Smooth muscle cell (in vitro differentiated cells): ENCODE results near the gene CYP27A1. TPM values are rescaled to one million over a fixed set of nuclear protein-coding genes. Genes with fewer than 3 reads are reported as not detected.

ENCODE experiments used
- DNase-seq: peaks from one replicate; lab custom pipeline; 2025; ENCODE audit not compliant: unreplicated experiment; lab: John Stamatoyannopoulos, UW
- H2AFZ ChIP-seq: fragments of 200-600 bp; sonication (generic); 2 replicates; pipeline ENCODE4 v1.6.0; 2016; ENCODE audit warnings: antibody characterized with exemption, low read depth, mild to moderate bottlenecking
- H3F3A ChIP-seq: fragments of 200-600 bp; sonication (generic); 2 replicates; pipeline ENCODE4 v1.6.0; 2017; ENCODE audit warnings: antibody characterized with exemption, low read depth
- H3K27ac ChIP-seq: fragments of 200-600 bp; sonication (generic); 2 replicates; pipeline ENCODE4 v1.5.1; 2016; ENCODE audit warnings: low read depth, mild to moderate bottlenecking
- H3K27me3 ChIP-seq: fragments of 200-600 bp; sonication (generic); 2 replicates; pipeline ENCODE4 v1.6.1; 2016; ENCODE audit warnings: low read depth, mild to moderate bottlenecking
- H3K36me3 ChIP-seq: fragments of 200-600 bp; sonication (generic); 2 replicates; pipeline ENCODE4 v1.5.1; 2016; ENCODE audit warnings: low read depth
- H3K4me1 ChIP-seq: fragments of 200-600 bp; sonication (generic); 2 replicates; pipeline ENCODE4 v1.5.1; 2016; ENCODE audit warnings: low read depth
- H3K4me2 ChIP-seq: fragments of 200-600 bp; sonication (generic); 2 replicates; pipeline ENCODE4 v1.6.0; 2016; ENCODE audit warnings: mild to moderate bottlenecking
- H3K4me3 ChIP-seq: fragments of 200-600 bp; sonication (generic); 2 replicates; pipeline ENCODE4 v1.5.1; 2016; ENCODE audit warnings: mild to moderate bottlenecking
- H3K79me2 ChIP-seq: fragments of 200-600 bp; sonication (generic); 2 replicates; pipeline ENCODE4 v1.6.0; 2016; ENCODE audit warnings: low read depth, mild to moderate bottlenecking
- H3K9ac ChIP-seq: fragments of 200-600 bp; sonication (generic); 2 replicates; pipeline ENCODE4 v1.6.0; 2016; ENCODE audit warnings: low read depth
- H3K9me3 ChIP-seq: fragments of 200-600 bp; sonication (generic); replicated peaks from 2 replicates; pipeline ENCODE4 v1.5.1; 2016; ENCODE audit warnings: low read depth
- H4K20me1 ChIP-seq: fragments of 200-600 bp; sonication (generic); 2 replicates; pipeline ENCODE4 v1.6.0; 2016; ENCODE audit warnings: low read depth
- CTCF ChIP-seq: fragments of 200-600 bp; sonication (generic); IDR thresholded peaks from 2 replicates; pipeline ENCODE4 v1.5.1; 2017; ENCODE audit warnings: borderline replicate concordance, mild to moderate bottlenecking, antibody characterized with exemption; ENCODE audit not compliant: insufficient read depth, poor library complexity, severe bottlenecking
- WGBS: methylation state at CpG from one replicate; pipeline ENCODE4 v1.1.7; 2016; ENCODE audit warnings: low lambda C conversion rate; 5-methylcytosine and 5-hydroxymethylcytosine counted together
- polyA plus RNA-seq: library from polyadenylated mRNA; unstranded; fragments of >200 nt; fragmentation: Nextera tagmentation; extraction: Ambion mirVana; gene quantifications from 2 replicates; pipeline ENCODE4 v1.2.1, GENCODE V29; 2016
- total RNA-seq: library from RNA; depleted of rRNA; stranded (reverse); fragments of >200 nt; gene quantifications from 2 replicates; pipeline ENCODE4 v1.2.3, GENCODE V29; 2014

Gene CYP27A1
- total and polyA plus RNA-seq, 2 experiments from 2014 or later, result 11.2 to 11.5 TPM

GRCh38 chr2:218830526-218831306 is 48.8 kb downstream of the CYP27A1 start:
- Histone ChIP-seq H3K4me3 (no peak overlapping the region), H3F3A (no peaks in the 10 kb centered on the region), H3K79me2 (no peaks in the 10 kb centered on the region), H3K9me3 (no peaks in the 10 kb centered on the region), H3K36me3 (no peaks in the 10 kb centered on the region), H3K27me3 (no peaks in the 10 kb centered on the region), H4K20me1 (no peaks in the 10 kb centered on the region), H3K4me2 (no peak overlapping the region), H3K9ac (no peak overlapping the region), H2AFZ (no peak overlapping the region), H3K27ac (no peak overlapping the region), H3K4me1 (no peaks in the 10 kb centered on the region)
- TF ChIP-seq CTCF, result no peak
- DNase-seq, result no peak
- 91% methylated on average over 3 of the region's 3 CpGs for WGBS

- no peak within 1 kb of the TSS for H3K4me2 ChIP-seq
These were observed 49.5 kb downstream of the CYP27A1 start, which contains the start of gene PRKAG3 for GRCh38 chr2:218831378-218831990. PRKAG3 (minus strand) TSS chr2:218831803.

GRCh38 chr2:218832081-218832480 is 50.1 kb downstream of the CYP27A1 start:
- H4K20me1 ChIP-seq, result no peaks in the 10 kb centered on the region
- H3K9ac ChIP-seq, result no peak overlapping the region
- no peaks in the 10 kb centered on the region for H3K9me3 ChIP-seq
- no peaks in the 10 kb centered on the region for H3F3A ChIP-seq
- no peaks in the 10 kb centered on the region for H3K36me3 ChIP-seq
- 93% methylated on average over 3 of the region's 3 CpGs for WGBS
- no peaks in the 10 kb centered on the region for H3K4me1 ChIP-seq
- H3K4me3 ChIP-seq, result no peak overlapping the region
- no peak overlapping the region for H2AFZ ChIP-seq
- no peak for TF ChIP-seq CTCF
- H3K4me2 ChIP-seq, result no peak overlapping the region
- no peaks in the 10 kb centered on the region for H3K27me3 ChIP-seq
- DNase-seq, result no peak
- H3K79me2 ChIP-seq, result no peaks in the 10 kb centered on the region
- no peak overlapping the region for H3K27ac ChIP-seq

More at GRCh38 chr2:218831378-218831990, 49.5 kb downstream of the CYP27A1 start, which contains the start of gene PRKAG3:
- WGBS, result 87% methylated on average over 18 of the region's 18 CpGs
- TF ChIP-seq CTCF, result no peak
- Histone ChIP-seq H3K4me3 (no peak within 1 kb of the TSS), H3K79me2 (no peaks in the 10 kb centered on the region), H3K9me3 (no peaks in the 10 kb centered on the region), H3F3A (no peaks in the 10 kb centered on the region), H4K20me1 (no peaks in the 10 kb centered on the region), H3K27ac (no peak within 1 kb of the TSS), H3K9ac (no peak within 1 kb of the TSS), H2AFZ (no peak within 1 kb of the TSS), H3K4me1 (no peaks in the 10 kb centered on the region), H3K27me3 (no peaks in the 10 kb centered on the region), H3K36me3 (no peaks in the 10 kb centered on the region)
- no peak for DNase-seq
